ENCODE measurements around the gene EFCC1. TPM values are rescaled to one million over a fixed set of nuclear protein-coding genes. Genes with fewer than 3 reads are reported as not detected.

EFCC1 gene
- total RNA-seq, result not detected in 2 replicates

GRCh38 chr3:129001101-129001805 is at the start of gene EFCC1:
Gene EFCC1 (plus strand): TSS chr3:129001304. CDS start chr3:129001629, 325 bp downstream.

GRCh38 chr3:128993461-128994172 is 7.5 kb upstream of the EFCC1 start, which contains the start of gene CFAP92:
Gene CFAP92 (minus strand): TSS chr3:128994076. CDS start chr3:128993304, 772 bp downstream.

GRCh38 chr3:129060276-129061022 is 59.3 kb downstream of the EFCC1 start, which contains the start of gene GP9:
Gene GP9 (plus strand): TSS chr3:129060779. CDS start chr3:129061740, 961 bp downstream.

Other genes with a start within 250 kb of the EFCC1 start
- gene ACAD9, start 121.7 kb upstream of the EFCC1 start, total RNA-seq, result 23.2 and 32.8 TPM in 2 replicates
- 0.43 TPM in 1 of 2 replicates, not detected in the other for gene CFAP92, start 7.2 kb upstream of the EFCC1 start, total RNA-seq
- not detected in 2 replicates for gene GP9, start 59.5 kb downstream of the EFCC1 start, total RNA-seq
- 7.7 and 35.7 TPM in 2 replicates for gene RAB43, start 120.5 kb downstream of the EFCC1 start, total RNA-seq
- 13.0 and 23.6 TPM in 2 replicates for gene ISY1, start 159.8 kb downstream of the EFCC1 start, total RNA-seq
- gene CNBP, start 182.6 kb downstream of the EFCC1 start, total RNA-seq, result 333 and 475 TPM in 2 replicates
- gene COPG1, start 248.3 kb downstream of the EFCC1 start, total RNA-seq, result 107 and 172 TPM in 2 replicates